Chondrocyte (in vitro differentiated cells): ENCODE results near the gene SNN. TPM values are rescaled to one million over a fixed set of nuclear protein-coding genes. Genes with fewer than 3 reads are reported as not detected.

Experiments
- DNase-seq: peaks from one replicate; pipeline ENCODE4 v3.0.0; 2021; ENCODE audit warnings: mixed read lengths, low spot score
- H3K27ac Mint-ChIP-seq: one replicate; pipeline ENCODE4 v1.8.0; 2021; ENCODE audit warnings: mild to moderate bottlenecking, moderate library complexity, mixed read lengths; ENCODE audit not compliant: unreplicated experiment
- H3K27me3 Mint-ChIP-seq: 2 replicates; pipeline ENCODE4 v1.8.0; 2021; ENCODE audit warnings: low read depth, mixed read lengths
- H3K36me3 Mint-ChIP-seq: 2 replicates; pipeline ENCODE4 v1.8.0; 2021; ENCODE audit warnings: low read depth, mixed read lengths
- H3K4me1 Mint-ChIP-seq: 2 replicates; pipeline ENCODE4 v1.8.0; 2021; ENCODE audit warnings: low read depth, mild to moderate bottlenecking, mixed read lengths
- H3K4me3 Mint-ChIP-seq: one replicate; pipeline ENCODE4 v1.8.0; 2021; ENCODE audit warnings: mild to moderate bottlenecking, moderate library complexity, mixed read lengths; ENCODE audit not compliant: unreplicated experiment
- H3K9me3 Mint-ChIP-seq: 2 replicates; pipeline ENCODE4 v1.8.0; 2021; ENCODE audit warnings: low read depth, mixed read lengths
- total RNA-seq: library from RNA; stranded (reverse); gene quantifications from 3 replicates; pipeline ENCODE4 v1.2.1, GENCODE V29; 2021
- TF ChIP-seq, protein P1 (sequence below): fragments of 200-600 bp; sonication (generic); IDR thresholded peaks from 2 replicates; pipeline ENCODE4 v1.5.0; 2021; ENCODE audit warnings: antibody characterized with exemption, mild to moderate bottlenecking, moderate library complexity

Gene SNN
- total RNA-seq, 1 donor from 2014 or later, result 15.3 TPM

DNA sequence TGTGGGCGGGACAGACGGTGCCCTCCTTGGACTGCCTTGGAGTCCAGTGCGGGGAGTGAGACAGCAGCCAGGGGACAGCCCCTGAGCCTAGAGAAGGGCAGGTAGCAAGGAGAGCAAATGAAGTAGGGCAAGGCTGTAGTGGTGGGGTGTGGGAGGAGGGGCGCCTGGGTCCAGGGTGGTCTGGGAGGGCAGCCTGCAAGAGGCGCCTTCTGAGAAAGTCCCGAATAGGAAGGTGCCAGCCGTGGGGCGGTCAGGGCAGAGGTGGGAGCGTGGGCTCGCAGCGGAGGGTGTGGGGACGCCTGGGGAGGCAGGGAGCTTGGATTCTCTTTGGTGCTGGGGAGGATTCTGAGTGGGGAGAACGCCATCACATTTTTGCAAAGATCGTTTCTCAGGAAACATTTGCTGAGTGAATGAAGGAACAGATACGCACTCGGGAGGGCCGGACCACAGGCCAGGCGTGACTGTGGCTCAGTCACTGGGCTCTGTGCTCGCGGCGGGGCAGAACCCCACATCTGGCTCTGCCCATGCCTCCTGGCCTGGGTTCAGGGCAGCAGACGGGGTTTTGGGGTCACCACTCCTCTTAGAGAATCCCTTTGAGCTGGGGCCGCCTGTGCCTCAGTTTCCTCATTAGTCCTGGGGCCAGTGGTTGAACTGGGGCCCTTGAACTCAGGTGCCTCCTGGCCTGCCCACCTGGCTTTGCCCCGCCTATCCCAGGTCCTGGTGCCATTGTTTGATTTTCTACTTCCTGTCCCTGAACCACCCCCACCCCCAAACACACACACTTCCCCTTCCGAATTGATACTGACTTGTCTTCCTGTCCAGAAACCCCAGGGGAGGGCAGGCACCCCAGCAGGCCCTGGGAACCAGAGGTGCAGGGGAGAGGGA, 4.2 kb downstream of the SNN start:
- peaks cover 5% of the 10 kb centered on the region for H3K36me3 Mint-ChIP-seq
- DNase-seq, result peak; percentile 75
- no peaks in the 10 kb centered on the region for H3K27me3 Mint-ChIP-seq
- peaks cover 35% of the 10 kb centered on the region for H3K4me1 Mint-ChIP-seq
- H3K27ac Mint-ChIP-seq, result no peak overlapping the region
- no peaks in the 10 kb centered on the region for H3K9me3 Mint-ChIP-seq
- TF ChIP-seq, protein P1, sequence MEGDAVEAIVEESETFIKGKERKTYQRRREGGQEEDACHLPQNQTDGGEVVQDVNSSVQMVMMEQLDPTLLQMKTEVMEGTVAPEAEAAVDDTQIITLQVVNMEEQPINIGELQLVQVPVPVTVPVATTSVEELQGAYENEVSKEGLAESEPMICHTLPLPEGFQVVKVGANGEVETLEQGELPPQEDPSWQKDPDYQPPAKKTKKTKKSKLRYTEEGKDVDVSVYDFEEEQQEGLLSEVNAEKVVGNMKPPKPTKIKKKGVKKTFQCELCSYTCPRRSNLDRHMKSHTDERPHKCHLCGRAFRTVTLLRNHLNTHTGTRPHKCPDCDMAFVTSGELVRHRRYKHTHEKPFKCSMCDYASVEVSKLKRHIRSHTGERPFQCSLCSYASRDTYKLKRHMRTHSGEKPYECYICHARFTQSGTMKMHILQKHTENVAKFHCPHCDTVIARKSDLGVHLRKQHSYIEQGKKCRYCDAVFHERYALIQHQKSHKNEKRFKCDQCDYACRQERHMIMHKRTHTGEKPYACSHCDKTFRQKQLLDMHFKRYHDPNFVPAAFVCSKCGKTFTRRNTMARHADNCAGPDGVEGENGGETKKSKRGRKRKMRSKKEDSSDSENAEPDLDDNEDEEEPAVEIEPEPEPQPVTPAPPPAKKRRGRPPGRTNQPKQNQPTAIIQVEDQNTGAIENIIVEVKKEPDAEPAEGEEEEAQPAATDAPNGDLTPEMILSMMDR, result no peak
- no peak overlapping the region for H3K4me3 Mint-ChIP-seq

- peaks cover 7% of the 10 kb centered on the region for H3K36me3 Mint-ChIP-seq
- no peak overlapping the region for H3K27ac Mint-ChIP-seq
- no peak overlapping the region for H3K4me3 Mint-ChIP-seq
- peak; percentile 90 for DNase-seq
- H3K27me3 Mint-ChIP-seq, result no peaks in the 10 kb centered on the region
- TF ChIP-seq, protein P1, result no peak
- no peaks in the 10 kb centered on the region for H3K9me3 Mint-ChIP-seq
- H3K4me1 Mint-ChIP-seq, result peaks cover 38% of the 10 kb centered on the region
These were observed 5.1 kb downstream of the SNN start for GRCh38 chr16:11673091-11674000.

DNA sequence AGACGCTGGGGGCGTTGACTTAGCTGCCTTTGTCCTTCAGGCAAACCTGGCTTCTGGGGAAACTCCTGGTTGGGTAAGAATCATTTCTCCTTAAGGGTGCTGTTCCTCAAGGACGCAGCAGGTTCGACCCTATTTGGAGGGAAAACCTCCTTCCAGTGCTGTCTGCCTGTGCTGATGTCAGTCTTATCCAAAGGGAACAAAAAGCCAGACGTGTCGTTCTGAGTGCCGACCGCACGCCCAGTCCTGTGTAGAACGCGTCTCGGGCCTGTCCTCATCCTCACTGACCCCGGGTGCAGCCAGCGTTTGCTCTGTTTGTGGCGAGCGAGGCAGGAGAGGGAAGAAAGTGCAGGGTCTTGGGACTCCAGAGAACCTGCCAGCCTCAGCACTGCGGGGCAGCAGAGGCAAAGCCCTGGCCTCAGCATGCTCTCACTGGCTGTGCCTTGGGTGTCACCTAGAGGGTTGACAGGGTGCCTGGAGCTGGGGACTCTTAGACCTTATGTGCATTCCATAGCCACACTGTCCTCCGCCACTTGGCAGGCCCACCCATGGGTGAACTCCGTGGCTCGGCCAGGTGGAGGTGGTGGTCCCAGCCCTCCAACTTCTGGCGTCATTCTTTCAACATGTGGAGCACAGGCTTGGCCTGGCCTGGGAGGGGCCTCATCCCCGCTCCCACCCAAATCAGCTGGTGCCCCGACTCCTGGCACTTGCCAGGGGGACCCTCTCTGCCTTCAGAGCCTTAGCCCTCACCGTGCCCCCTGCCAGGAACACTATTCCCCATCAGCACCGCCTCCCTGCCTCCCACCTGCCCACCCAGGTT, 6.0 kb downstream of the SNN start:
- Mint-ChIP-seq H3K9me3 (no peaks in the 10 kb centered on the region), H3K27me3 (no peaks in the 10 kb centered on the region), H3K36me3 (peaks cover 10% of the 10 kb centered on the region), H3K27ac (peak overlapping the region; percentile 63), H3K4me1 (peaks cover 38% of the 10 kb centered on the region), H3K4me3 (no peak overlapping the region)
- DNase-seq, result peak; percentile 91
- TF ChIP-seq, protein P1, result no peak

GRCh38 chr16:11674818-11675560, 6.7 kb downstream of the SNN start:
- Mint-ChIP-seq H3K27ac (peak overlapping the region; percentile 63), H3K27me3 (no peaks in the 10 kb centered on the region), H3K9me3 (no peaks in the 10 kb centered on the region), H3K36me3 (peaks cover 14% of the 10 kb centered on the region), H3K4me1 (peaks cover 30% of the 10 kb centered on the region), H3K4me3 (no peak overlapping the region)
- DNase-seq, result peak; percentile 64
- TF ChIP-seq, protein P1, result no peak
